Astrocyte (in vitro differentiated cells and primary cell): Measurements from ENCODE around the gene LIMK1. TPM values are rescaled to one million over a fixed set of nuclear protein-coding genes. Genes with fewer than 3 reads are reported as not detected.

ENCODE experiments used
- DNase-seq: peaks from one replicate; pipeline ENCODE4 v3.0.0-alpha.2; 2010; ENCODE audit warnings: low read depth
- FAIRE-seq: peaks from 2 replicates; lab custom pipeline; 2011; peaks lifted over from hg19 to GRCh38; lab: Jason Lieb, UNC
- H2AFZ ChIP-seq: 2 replicates; pipeline ENCODE4 v1.6.0; 2012; ENCODE audit warnings: low read depth, low read length, inconsistent platforms
- H3K27ac ChIP-seq: 2 replicates; pipeline ENCODE4 v1.5.1; 2011; ENCODE audit warnings: low read depth, low read length, inconsistent platforms
- H3K27me3 ChIP-seq: 2 replicates; pipeline ENCODE4 v1.6.0; 2011; ENCODE audit warnings: low read length, inconsistent platforms; ENCODE audit not compliant: insufficient read depth
- H3K36me3 ChIP-seq: 2 replicates; pipeline ENCODE4 v1.5.1; 2011; ENCODE audit warnings: low read length, inconsistent platforms; ENCODE audit not compliant: insufficient read depth
- H3K4me1 ChIP-seq: 2 replicates; pipeline ENCODE4 v1.5.1; 2011; ENCODE audit warnings: low read length, inconsistent platforms; ENCODE audit not compliant: insufficient read depth
- H3K4me2 ChIP-seq: 2 replicates; pipeline ENCODE4 v1.6.0; 2012; ENCODE audit warnings: low read length, inconsistent platforms
- H3K4me3 ChIP-seq: 2 replicates; pipeline ENCODE4 v1.5.1; 2011; ENCODE audit warnings: low read depth, mild to moderate bottlenecking, low read length, inconsistent platforms; ENCODE audit not compliant: insufficient read depth
- H3K79me2 ChIP-seq: 2 replicates; pipeline ENCODE4 v1.6.0; 2012; ENCODE audit warnings: mild to moderate bottlenecking, low read length, inconsistent platforms; ENCODE audit not compliant: insufficient read depth
- H3K9ac ChIP-seq: 2 replicates; pipeline ENCODE4 v1.6.0; 2012; ENCODE audit warnings: mild to moderate bottlenecking, low read length, inconsistent platforms
- H3K9me3 ChIP-seq: 2 replicates; pipeline ENCODE4 v1.5.1; 2012; ENCODE audit warnings: low read depth, mild to moderate bottlenecking, low read length, inconsistent platforms; ENCODE audit not compliant: insufficient read depth
- H4K20me1 ChIP-seq: 2 replicates; pipeline ENCODE4 v1.6.0; 2012; ENCODE audit warnings: low read length, inconsistent platforms; ENCODE audit not compliant: insufficient read depth
- H3K27ac Mint-ChIP-seq: one replicate; pipeline ENCODE4 v1.8.0; 2021; ENCODE audit warnings: mild to moderate bottlenecking, mixed read lengths; ENCODE audit not compliant: unreplicated experiment
- H3K27me3 Mint-ChIP-seq: one replicate; pipeline ENCODE4 v1.8.0; 2021; ENCODE audit warnings: low read depth, mixed read lengths; ENCODE audit not compliant: unreplicated experiment
- H3K36me3 Mint-ChIP-seq: one replicate; pipeline ENCODE4 v1.8.0; 2021; ENCODE audit warnings: low read depth, mixed read lengths; ENCODE audit not compliant: unreplicated experiment
- H3K4me1 Mint-ChIP-seq: one replicate; pipeline ENCODE4 v1.8.0; 2021; ENCODE audit warnings: low read depth, mixed read lengths; ENCODE audit not compliant: unreplicated experiment
- H3K4me3 Mint-ChIP-seq: one replicate; pipeline ENCODE4 v1.8.0; 2021; ENCODE audit warnings: mild to moderate bottlenecking, moderate library complexity, mixed read lengths; ENCODE audit not compliant: unreplicated experiment
- H3K9me3 Mint-ChIP-seq: one replicate; pipeline ENCODE4 v1.8.0; 2021; ENCODE audit warnings: mild to moderate bottlenecking, mixed read lengths; ENCODE audit not compliant: unreplicated experiment
- CTCF ChIP-seq: IDR thresholded peaks from 2 replicates; pipeline ENCODE4 v1.5.1; 2011; ENCODE audit warnings: low read depth, mild to moderate bottlenecking, inconsistent platforms, low read length, moderate library complexity; ENCODE audit not compliant: insufficient read depth
- EZH2 ChIP-seq: IDR thresholded peaks from 2 replicates; pipeline ENCODE4 v1.6.1; 2012; ENCODE audit warnings: mild to moderate bottlenecking, low read length, inconsistent platforms; ENCODE audit not compliant: insufficient read depth
- total RNA-seq: library from RNA; stranded (reverse); gene quantifications from 2 replicates; pipeline ENCODE4 v1.2.1, GENCODE V29; 2021

The LIMK1 gene
- total RNA-seq, 1 donor from 2014 or later = 67.8 TPM

DNA sequence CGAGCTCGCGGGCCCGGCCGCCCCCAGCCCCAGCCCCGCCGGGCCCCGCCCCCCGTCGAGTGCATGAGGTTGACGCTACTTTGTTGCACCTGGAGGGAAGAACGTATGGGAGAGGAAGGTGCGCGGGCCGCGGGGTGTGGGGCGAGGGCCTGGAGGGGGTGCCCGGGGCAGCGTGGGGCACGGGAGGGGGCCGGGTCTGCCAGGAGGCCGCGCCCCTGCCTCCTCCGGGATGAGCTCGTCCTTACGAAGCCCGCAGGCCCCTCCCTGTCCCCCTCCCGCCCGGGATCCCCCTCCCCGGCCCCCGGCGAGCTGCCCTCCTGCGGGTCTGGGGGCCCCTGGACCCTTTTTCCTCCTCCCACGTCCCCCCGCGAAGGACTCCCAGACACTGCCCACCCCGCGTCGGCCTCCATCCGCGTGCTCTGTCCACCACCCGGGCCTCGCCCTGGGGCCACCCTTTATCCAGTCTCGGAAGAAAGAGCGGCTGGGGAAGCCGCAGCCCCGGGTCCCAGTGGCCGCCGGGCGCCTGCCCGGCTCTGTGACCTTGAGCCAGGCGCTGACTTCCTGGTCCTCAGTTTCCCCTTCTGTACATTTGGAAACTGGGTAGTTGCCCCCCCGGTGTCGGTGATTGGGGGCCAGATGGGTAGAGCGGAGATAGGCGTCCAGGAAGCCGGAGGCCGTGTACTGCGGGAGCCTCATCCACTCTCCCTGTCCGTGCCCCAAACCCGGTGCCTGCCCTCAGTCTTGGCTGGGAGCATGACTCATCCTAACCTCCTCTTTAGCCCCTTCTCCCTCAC lies 521 bp downstream of the LIMK1 start:
- no peaks in the 10 kb centered on the region for H3K9me3 Mint-ChIP-seq
- Histone ChIP-seq H2AFZ (peak overlapping the region; percentile 75), H3K4me1 (peaks cover 24% of the 10 kb centered on the region), H3K27ac (peak overlapping the region; percentile 69), H3K27me3 (no peaks in the 10 kb centered on the region), H3K4me3 (peak overlapping the region; percentile 58), H3K36me3 (peaks cover 9% of the 10 kb centered on the region), H3K79me2 (peaks cover 48% of the 10 kb centered on the region), H3K4me2 (peak overlapping the region; percentile 95), H3K9me3 (no peaks in the 10 kb centered on the region), H3K9ac (peak overlapping the region; percentile 93), H4K20me1 (peaks cover 11% of the 10 kb centered on the region)
- DNase-seq (peak; percentile 36), FAIRE-seq (no peak)
- peaks cover 2% of the 10 kb centered on the region for H3K4me1 Mint-ChIP-seq
- H3K36me3 Mint-ChIP-seq = peaks cover 14% of the 10 kb centered on the region
- peak overlapping the region; percentile 75 for H3K27ac Mint-ChIP-seq
- peak overlapping the region; percentile 89 for H3K4me3 Mint-ChIP-seq
- no peaks in the 10 kb centered on the region for H3K27me3 Mint-ChIP-seq
- TF ChIP-seq EZH2 = no peak
- TF ChIP-seq CTCF = no peak

DNA sequence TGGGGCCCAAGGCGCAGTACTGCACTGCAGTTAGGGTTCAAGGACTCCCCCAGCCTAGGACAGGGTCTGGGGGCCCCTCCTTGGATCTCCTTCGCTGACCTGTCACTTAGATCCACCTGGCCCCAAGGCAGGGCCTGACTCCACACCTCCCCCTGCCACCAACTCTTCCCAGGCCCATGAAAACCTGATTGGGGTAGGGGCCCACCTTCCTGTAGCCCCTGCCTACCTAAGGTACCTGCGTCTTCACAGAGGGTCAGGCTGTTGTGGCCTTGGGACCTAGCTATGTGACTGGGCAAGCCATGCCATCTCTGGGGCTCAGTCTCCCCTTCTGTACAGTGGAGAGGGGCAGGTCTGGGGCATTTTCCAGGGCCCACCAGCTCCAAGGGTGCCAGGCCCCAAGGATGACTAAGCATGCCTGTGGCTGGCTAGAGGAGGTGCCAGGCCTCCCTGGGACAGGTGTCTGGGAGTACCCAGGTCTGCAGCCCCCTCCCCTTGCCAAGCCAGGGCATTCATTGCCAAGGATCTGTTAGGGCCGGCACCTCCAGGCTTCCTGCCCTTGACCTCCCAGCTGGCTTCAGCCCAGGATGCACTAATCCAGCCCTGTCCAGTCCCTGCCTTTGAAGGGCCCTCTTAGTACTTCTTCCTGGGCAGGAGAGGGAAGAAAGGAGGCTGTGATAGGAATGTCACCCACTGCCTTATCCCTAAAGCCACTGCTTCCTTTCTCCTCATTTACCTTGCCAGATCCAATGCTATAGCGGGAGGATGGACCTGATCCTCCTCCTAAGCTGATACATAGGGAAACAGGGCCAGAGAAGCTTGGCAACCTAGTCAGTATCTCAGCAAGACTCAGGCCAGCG lies 1.3 kb downstream of the LIMK1 start:
- Histone ChIP-seq H3K9me3 (no peaks in the 10 kb centered on the region), H3K36me3 (peaks cover 9% of the 10 kb centered on the region), H3K4me2 (peak overlapping the region; percentile 95), H4K20me1 (peaks cover 11% of the 10 kb centered on the region), H3K9ac (peak overlapping the region; percentile 93), H3K79me2 (peaks cover 54% of the 10 kb centered on the region), H3K27ac (peak overlapping the region; percentile 69), H3K4me3 (peak overlapping the region; percentile 58), H3K27me3 (no peaks in the 10 kb centered on the region), H2AFZ (peak overlapping the region; percentile 75), H3K4me1 (peaks cover 23% of the 10 kb centered on the region)
- DNase-seq (no peak), FAIRE-seq (no peak)
- TF ChIP-seq CTCF (no peak), EZH2 (no peak)
- H3K27me3 Mint-ChIP-seq = no peaks in the 10 kb centered on the region
- peak overlapping the region; percentile 89 for H3K4me3 Mint-ChIP-seq
- no peaks in the 10 kb centered on the region for H3K9me3 Mint-ChIP-seq
- H3K4me1 Mint-ChIP-seq = peaks cover 2% of the 10 kb centered on the region
- peaks cover 19% of the 10 kb centered on the region for H3K36me3 Mint-ChIP-seq
- peak overlapping the region; percentile 75 for H3K27ac Mint-ChIP-seq
